Coronary artery (tissue), 2 donors: ENCODE measurements around the gene PPP1R15B.

Source experiments
- DNase-seq: peaks from one replicate; pipeline ENCODE4 v3.0.0-alpha.2; 2017; ENCODE audit warnings: low spot score
- H3K27ac ChIP-seq, 2 donors: fragments of 200-600 bp; sonication (generic); one replicate each; pipeline ENCODE4 v1.5.1; 2016 to 2019
- H3K4me3 ChIP-seq: fragments of 200-600 bp; sonication (generic); 2 replicates; pipeline ENCODE4 v1.5.1; 2016; ENCODE audit warnings: mild to moderate bottlenecking, moderate library complexity
- CTCF ChIP-seq: fragments of 200-600 bp; sonication (generic); IDR thresholded peaks from one replicate; pipeline ENCODE4 v1.5.1; 2019; ENCODE audit warnings: antibody characterized with exemption

The PPP1R15B gene

GRCh38 chr1:204384636-204385352, 26.8 kb downstream of the PPP1R15B start:
- no peak overlapping the region for H3K27ac ChIP-seq
- no peak for DNase-seq
- H3K4me3 ChIP-seq = no peak overlapping the region
- no peak for TF ChIP-seq CTCF

GRCh38 chr1:204383163-204383904, 28.3 kb downstream of the PPP1R15B start:
- no peak for DNase-seq

GRCh38 chr1:204382714-204383083, 28.9 kb downstream of the PPP1R15B start:
- no peak for TF ChIP-seq CTCF
- no peak overlapping the region for H3K27ac ChIP-seq
- no peak for DNase-seq
- peak overlapping the region; percentile 25 for H3K4me3 ChIP-seq

More at GRCh38 chr1:204383163-204383904, 28.3 kb downstream of the PPP1R15B start:
- Histone ChIP-seq H3K4me3 (no peak overlapping the region), H3K27ac (no peak overlapping the region)
- TF ChIP-seq CTCF = no peak

- no peak for TF ChIP-seq CTCF
- DNase-seq = no peak
- H3K4me3 ChIP-seq = no peak overlapping the region
- H3K27ac ChIP-seq = no peak overlapping the region
Measured at GRCh38 chr1:204380293-204380831, 31.3 kb downstream of the PPP1R15B start.

GRCh38 chr1:204377800-204378668, 33.6 kb downstream of the PPP1R15B start:
- Histone ChIP-seq H3K27ac (no peak overlapping the region), H3K4me3 (peak overlapping the region; percentile 68)
- no peak for TF ChIP-seq CTCF
- no peak for DNase-seq

- no peak overlapping the region for H3K27ac ChIP-seq
- H3K4me3 ChIP-seq = peak overlapping the region; percentile 68
- DNase-seq = no peak
- no peak for TF ChIP-seq CTCF
Measured at GRCh38 chr1:204376919-204377799, 34.5 kb downstream of the PPP1R15B start.
